Activated CD8-positive, alpha-beta memory T cell treated with anti-CD3 and anti-CD28 coated beads, Interleukin-2, amount 50 U/mL, for 1 hour (primary cell): ENCODE data around the gene PLG.
"Not testable (repeated sequence)": the region's sequence is repeated elsewhere in the genome, so short reads cannot be mapped to it uniquely, and the experiment has no call there.

Experiments
- DNase-seq: peaks from one replicate; pipeline ENCODE4 v3.0.0-alpha.2; 2020; ENCODE audit errors: extremely low read depth

Gene PLG

DNA sequence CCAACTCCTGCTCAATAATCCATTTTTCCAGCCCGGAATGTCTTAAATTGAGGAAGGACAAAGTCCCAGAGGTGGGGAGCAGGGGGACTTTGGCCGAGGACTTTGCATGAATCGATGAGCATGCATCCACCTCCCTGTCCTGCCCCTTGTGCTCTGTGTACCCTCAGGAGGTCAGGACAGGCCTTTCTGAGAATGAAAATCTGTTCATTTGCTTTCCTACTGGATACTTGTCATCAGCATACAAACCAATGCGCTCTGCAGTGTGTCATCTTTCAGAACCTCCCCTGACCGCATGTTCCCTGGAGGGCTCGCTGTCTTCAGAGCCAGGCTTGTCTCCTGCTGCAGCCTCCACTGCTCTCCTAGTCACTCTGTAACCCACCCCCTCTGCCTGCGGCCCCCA lies 2.6 kb downstream of the PLG start:
- not testable (repeated sequence) for DNase-seq

DNA sequence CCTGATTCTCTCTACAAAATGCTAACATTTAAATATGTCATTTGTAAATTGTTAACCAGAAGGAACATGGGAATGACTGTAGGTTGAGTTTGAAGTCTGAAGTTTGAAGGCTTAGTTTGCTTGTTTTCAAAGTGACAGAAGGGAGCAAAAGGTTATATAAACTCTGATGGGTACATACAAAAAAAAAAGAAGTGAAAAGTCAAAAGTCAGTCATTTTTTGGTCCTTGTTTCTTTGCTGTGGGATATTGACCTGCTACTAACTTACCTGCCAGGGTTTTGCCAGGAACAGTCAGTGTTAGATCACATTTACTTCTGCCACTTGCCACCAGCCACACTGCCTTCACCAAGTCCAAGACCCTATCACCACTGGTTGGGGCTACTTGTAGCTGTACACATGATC lies 6.9 kb downstream of the PLG start:
- DNase-seq: not testable (repeated sequence)

DNA sequence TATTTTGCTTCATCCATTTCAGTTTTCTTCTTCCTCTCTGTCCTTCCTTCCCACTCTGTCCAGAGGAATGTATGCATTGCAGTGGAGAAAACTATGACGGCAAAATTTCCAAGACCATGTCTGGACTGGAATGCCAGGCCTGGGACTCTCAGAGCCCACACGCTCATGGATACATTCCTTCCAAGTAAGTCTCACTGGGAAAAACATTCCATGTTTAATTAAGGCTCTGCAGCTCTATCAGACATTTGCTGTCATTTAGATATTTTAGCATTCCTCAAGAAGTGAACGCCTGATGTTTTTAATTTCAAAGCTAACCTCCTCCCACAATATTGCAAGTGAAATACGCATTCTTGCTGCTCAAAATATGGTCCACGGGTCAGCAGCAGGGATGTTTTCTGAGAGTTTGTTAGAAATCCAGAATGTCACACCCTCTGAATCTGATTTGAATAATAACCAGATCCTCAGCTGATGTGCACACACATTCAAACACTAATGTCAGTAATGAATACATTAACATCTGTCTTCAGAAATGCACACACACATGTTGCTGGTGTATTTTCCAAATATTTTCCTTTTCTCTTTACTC lies 12.8 kb downstream of the PLG start:
- DNase-seq: no peak

DNA sequence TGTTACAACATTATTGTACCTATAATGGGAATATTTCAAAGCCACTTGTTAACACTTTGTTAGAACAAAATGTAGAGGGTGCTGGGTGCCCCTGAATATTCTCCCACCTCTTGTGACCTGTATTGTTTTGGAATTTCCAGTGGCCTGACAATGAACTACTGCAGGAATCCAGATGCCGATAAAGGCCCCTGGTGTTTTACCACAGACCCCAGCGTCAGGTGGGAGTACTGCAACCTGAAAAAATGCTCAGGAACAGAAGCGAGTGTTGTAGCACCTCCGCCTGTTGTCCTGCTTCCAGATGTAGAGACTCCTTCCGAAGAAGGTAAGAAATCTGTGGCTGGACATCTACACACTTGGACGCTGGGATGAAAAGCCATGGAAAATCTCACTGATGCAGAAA lies 28.9 kb downstream of the PLG start:
- no peak for DNase-seq

DNA sequence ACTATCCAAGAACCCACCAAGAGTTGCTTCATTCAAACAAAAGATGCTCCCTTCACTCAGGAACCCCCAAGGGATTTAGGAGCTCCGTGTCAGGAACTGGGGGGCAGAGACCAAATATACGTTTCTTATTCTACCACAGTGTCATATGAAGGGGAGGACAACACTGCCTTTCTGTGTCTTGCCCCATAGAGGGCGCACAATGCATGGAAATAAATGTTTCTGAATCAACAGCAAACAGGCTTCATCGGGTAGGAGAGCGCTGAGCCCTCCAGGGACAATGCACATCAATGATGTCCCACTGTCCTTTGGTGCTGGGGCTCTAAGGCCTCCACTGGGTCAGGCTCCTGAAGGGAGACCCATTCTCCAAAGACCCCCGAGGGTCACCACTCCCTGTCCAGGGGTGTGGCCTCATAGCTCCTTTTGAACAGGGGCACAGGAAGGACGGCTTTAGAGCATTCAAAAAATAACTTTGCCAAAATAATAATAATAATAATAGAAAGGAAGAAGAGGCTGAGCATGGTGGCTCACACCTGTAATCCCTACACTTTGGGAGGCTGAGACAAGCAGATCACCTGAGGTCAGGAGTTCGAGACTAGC lies 31.1 kb downstream of the PLG start:
- no peak for DNase-seq

DNA sequence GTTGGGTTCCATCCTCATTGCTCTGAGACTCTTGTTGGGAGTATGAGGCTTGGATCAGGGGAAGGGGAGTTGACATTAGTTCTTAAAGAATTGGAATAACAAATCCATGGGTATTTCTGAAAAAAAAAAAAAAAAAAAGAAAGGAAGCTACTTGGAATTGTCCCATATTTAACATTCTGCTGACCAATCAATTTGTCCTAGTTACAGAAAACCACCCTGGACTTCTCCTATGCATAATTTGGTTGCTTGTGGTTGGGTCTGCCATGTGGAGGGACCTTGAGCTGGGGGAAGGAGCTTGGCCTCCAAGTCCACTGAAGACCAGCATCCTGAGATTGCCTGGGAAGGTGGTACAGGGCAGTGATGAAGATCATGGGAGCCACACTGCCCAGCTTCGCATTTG lies 32.6 kb downstream of the PLG start:
- no peak for DNase-seq

DNA sequence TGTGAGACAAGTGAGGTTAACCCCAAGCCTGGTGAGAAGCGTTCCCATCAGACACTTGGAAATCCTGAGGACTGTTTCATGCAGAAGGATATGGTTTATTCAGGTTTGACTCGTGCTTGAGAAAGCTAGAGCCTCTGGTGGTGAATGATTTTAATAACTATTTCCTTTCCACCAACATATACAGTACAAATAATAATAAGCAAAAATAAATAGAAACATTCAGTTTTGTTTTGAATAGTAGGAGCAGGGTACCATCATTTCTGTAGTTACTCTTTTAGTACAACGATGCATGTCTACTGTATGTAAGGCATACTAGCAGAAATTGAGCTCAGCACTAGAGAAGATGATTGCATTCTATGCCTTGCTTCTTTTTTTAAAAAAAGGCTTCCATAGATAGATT lies 33.5 kb downstream of the PLG start:
- no peak for DNase-seq

DNA sequence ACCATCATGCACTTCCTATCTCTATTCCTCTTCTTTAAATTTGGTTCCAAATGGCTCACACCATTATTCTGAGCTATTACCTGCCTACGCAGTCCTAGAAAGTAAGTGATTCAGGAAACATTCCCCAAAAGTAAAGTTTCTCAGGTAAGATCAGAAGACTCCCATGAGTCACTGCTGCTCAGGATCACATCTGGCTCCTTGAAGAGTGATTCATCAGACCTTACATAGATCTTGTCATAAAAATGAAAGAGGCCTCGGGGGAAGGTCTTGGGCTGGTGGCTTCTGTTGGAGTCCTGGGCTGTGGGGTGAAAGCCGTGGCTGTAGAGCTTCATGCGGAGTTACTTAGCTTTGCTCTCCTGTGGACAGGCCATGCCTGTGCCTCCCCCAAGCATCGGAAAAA lies 35.9 kb downstream of the PLG start:
- DNase-seq: no peak

DNA sequence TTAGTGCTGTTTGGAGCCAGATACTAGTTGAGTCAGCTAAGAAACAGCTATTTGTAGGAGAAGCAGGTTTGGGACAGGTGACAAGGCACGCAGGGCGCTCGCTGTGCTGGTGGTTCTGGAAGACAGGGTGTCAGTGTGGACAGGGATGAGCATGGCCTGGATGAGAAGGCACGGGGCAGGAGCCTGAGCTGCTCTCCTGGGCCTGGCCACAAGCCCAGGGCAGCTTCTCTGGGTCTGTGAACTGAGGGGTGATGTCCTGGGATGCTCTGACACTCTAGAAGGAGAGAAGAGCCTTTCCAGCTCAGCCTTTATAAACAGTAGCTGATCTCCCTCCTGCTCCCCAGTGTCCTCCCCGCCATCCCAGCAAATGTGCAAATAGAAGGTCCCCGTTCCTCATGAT lies 37.9 kb downstream of the PLG start:
- DNase-seq: no peak

DNA sequence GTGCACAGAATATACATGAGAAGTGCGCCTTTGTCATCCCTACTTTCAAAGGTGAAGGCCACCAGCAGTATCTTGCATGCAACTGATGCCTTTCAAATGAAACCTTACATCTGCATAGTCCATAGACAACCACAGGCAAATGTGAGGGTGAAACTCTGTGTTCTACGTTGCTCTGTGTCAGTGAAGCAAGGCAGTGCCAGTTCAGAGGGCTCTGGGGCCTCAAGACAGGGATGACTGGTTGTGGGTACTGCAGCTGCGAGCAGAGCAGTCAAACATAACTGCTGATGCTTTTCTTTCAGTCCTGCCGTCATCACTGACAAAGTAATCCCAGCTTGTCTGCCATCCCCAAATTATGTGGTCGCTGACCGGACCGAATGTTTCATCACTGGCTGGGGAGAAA lies 39.0 kb downstream of the PLG start:
- DNase-seq: not testable (repeated sequence)

DNA sequence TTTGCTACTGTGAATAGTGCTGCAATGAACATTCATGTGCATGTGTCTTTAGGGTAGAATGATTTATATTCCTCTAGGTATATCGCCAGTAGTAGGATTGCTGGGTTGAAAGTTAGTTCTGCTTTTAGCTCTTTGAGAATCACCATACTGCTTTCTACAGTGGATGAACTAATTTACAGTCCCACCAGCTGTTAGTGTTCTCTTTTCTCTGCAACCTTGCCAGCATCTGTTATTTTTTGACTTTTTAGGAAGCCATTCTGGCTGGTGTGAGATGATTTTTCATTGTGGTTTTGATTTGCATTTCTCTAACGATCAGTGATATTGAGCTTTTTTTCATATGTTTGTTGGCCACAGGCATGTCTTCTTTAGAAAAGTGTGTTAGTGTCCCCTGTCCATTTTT lies 40.0 kb downstream of the PLG start:
- DNase-seq: no peak

DNA sequence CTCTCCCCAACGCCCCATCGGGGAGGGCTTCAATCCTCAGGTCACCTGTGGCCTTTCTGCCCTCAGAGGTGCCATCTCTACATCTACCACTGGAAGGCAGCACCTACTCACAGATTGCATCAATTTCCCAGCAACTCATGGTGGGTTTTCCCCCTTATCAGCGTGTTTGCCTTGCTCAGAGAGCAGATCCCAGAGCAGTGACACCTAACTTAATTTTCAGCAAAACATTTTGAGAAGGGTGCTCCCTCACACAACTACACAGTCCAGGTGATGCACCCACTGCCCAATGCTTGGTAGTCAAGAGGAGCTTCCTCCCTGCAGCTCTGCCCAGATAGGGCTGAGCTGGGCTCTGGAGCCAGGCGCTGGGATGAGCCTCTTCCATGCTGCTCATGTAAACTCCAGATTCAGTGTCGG lies 48.2 kb downstream of the PLG start:
- DNase-seq: no peak

DNA sequence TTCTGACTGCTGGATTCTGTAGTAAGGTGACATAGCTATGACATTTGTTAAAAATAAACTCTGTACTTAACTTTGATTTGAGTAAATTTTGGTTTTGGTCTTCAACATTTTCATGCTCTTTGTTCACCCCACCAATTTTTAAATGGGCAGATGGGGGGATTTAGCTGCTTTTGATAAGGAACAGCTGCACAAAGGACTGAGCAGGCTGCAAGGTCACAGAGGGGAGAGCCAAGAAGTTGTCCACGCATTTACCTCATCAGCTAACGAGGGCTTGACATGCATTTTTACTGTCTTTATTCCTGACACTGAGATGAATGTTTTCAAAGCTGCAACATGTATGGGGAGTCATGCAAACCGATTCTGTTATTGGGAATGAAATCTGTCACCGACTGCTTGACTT lies 51.2 kb downstream of the PLG start:
- DNase-seq: not testable (repeated sequence)

DNA sequence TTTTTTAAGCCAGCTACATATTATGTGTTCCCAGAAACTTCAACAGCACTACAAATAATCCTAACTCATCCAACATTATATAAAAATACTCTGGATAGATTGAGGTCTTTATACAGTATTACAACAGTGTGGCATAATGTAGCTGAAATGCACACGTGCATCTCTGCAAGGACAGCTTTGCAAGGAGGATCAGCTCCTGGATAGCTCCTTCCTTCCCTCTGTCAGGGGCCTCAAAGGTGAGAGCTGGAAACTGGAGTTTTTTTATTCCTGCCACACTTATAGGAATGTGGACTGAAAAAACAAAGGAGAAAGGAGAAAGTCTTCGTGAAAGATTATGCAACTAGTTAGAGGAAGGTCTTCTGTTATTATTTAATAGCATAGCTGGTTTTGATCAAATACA lies 53.1 kb downstream of the PLG start:
- DNase-seq: no peak

DNA sequence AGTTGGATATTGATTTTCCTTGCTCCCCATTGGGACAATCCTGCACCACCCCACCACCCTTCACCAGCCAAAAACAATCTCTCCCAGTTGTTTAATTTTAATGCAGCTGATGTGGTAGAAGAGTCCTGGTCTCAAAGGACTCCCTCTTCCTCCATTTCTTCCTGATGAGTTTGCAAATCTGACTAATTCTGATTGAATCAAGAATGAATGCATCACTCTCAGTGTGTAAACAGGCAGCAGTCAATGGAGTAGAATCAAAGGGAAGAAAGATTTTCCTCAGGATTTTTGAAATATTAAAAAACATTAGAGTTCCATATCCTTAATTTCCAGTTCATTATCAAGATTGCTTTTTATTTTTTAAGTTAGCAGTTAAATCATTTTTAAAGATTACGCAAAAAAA lies 54.0 kb downstream of the PLG start:
- no peak for DNase-seq

DNA sequence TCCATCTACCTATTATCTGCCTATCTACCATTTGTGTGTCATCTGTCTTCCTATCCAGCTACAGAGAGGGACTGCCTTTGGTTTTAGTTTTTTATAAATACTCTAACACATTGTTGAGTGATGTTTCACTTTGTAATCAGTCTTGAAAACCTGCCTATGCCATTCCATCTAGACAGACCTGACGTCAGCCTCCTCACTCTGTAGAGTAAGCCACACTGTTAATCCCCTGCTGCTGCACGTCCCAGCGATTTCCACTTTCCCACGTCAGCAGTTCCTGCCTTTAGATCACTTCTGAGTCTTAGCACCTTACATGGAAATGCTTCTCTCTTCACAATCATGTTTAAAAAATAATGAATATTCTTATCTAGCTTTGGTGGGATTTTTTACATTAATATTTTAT lies 54.8 kb downstream of the PLG start:
- no peak for DNase-seq

DNA sequence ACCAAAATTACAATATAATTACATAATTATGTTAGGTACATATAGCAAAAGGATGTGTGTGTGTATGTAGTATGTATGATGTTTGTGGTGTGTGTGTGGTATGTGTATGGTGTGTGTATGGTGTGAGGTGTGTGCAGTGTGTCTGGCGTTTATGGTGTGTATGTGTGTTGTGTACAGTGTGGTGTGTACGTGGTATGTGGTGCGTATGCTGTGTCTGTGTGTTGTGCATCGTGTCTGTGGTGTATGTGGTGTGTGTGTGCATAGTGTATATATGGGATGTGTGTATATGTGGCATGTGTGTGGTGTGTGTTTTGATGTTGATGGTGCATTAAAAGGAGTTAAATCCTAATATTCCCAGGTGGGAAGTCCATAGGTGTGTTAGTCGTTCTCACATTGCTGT lies 62.8 kb downstream of the PLG start:
- DNase-seq: no peak

DNA sequence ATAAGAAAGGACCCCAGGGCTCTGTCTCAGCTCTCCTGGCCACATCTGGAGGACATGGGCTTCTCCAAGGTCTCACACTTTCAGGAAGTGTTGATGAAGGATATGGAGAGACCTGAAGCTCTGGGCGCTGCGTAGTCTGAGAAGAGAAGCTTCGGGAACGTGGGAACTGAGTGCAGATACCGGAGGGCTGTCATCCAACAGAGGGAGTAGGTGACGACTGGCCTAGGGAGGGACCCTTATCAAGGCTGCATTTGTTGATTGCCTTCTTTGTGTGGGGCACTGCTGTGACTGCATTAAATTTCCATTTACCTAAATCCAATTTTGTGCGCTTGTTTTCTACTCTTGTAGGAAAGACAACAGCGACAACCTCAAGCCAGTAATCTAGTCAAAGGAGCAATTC lies 63.4 kb downstream of the PLG start:
- DNase-seq: no peak

DNA sequence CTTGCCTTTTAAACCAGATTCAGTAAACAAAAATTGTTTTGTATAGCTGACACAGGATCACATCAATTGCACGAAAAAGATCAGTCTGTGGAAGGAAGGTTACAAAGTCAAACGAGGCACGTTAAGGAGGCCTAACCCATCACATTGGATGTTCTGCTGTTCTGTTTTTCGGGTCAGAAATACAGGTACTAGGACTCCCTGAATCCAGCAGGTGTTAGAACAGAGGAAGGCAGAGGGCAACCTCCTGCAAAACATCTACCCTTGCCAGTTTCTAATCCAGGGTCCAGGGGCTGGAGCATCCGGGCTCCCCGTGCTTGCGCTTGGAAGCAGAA lies 64.6 kb downstream of the PLG start:
- no peak for DNase-seq

DNA sequence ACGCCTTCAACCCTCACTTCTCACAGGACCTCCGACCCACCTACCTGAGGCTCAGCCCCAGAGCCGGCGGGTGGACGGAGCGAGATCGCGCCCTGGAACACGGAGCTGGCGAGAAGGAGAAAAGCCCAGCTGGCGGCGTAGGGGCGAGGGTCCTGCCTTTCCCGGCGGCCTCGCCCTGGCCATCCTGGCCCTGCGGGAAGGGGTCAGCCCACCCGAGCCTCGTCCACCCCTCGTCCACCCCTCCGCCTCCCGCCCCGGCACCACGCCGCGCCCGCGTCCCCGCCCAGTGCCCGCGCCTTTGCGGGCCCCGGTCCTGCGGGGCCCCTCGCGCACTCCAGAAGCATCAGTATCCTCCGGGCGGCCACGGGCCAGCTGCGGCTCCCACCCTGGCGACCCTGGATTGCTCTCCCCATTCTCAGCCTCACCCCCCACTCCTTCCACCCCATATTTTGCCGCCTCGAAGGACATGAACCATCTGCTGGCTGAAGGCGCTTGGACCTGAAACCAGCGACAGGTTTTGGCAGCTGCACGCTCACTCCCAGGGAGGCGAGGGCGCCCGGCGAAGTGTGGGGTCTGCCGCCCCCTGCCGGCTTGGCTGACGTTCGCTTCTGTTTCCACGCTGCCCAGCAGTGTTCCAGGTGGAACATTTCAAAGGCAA lies 65.1 kb downstream of the PLG start:
- no peak for DNase-seq

DNA sequence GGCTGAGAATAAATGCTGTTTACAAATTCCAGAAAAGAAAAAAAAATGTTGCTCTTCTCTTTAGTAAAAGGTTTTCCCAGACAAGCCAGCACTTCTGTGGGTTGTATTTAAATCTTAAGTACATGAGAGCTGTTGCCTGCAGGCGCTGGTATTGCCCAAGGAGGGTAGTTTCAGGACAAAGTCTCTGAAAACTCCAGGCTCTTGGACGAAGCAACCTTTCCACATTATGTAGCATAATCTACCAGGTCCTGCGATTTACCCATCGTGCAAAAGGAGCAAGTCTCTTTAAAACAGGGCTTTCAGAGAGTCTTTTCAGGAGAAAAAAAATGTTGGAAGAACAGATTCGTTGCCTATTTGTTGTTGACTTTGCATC lies 65.6 kb downstream of the PLG start:
- DNase-seq: no peak

DNA sequence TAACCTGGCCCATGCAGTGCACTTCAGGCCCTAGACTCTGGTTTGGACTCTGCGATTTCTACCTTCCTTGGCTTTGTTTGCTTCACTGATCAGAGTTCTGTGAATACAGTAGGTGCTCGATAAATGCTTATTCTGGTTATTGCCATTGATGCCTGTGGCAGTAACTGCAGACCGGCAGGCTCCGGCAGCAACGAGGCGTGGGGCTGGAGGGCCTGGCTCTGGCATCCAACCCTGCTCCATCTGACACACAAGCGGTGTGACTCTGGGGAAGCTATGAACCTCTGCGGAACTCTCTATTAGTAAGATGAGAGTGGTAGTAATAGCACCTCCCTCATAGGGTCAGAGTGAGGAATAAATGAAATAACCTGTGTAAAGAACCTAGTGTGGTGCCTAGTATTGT lies 66.1 kb downstream of the PLG start:
- no peak for DNase-seq

DNA sequence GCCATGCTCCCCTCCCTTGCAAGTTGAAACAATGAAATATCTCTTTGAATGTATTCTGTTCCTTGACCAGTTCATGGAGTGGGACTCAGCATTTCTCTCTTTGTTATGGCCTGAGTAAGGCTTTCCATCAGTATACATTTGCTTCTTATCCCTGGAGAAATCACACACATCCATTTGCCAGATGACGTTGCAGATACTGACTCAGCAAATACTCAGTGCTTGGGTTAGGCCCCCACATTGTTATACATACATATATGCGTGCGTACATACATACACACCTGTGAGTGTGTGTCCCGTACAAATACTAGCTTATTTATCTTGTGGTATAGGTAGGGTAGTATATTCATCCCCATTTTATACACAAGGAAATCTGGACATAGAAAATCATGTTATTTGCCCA lies 72.4 kb downstream of the PLG start:
- no peak for DNase-seq
